ENCODE measurements around the gene NHERF2.
A peak's percentile ranks its signal among the peaks of the same experiment; 100 is the strongest.
"Not testable (repeated sequence)": the region's sequence is repeated elsewhere in the genome, so short reads cannot be mapped to it uniquely, and the experiment has no call there.

Gene NHERF2

GRCh38 chr16:2007081-2007836 is 19.4 kb upstream of the NHERF2 start:
- no peak for DNase-seq (ENCODE audit: low read depth in 2 of 2)

DNA sequence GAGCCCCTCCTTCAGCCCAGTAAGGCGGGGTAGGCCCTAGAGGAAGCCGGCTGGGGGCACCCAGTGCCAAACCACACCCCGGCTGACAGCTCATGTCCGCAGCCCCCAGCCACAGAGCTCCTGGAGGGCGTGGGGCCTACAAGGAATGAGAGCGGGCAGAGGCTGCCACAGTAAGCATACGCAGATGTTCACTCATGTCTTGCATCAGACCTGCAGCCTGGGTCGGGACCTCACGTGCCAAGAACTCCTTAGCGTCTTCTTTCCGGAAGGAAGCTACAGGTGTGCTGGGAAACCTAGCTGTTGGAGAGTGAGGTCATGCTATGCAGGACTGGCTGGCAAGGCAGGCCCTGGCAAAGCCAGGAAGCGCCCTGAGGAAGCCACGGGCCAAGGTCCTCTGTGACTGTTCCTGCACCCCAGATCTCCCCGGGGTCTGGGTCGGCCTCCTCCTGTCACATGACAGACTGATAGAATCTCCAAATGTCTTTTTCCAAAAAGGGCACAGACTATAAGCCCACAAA is 18.6 kb upstream of the NHERF2 start:
- DNase-seq (ENCODE audit: low read depth in 2 of 2), result no peak

DNA sequence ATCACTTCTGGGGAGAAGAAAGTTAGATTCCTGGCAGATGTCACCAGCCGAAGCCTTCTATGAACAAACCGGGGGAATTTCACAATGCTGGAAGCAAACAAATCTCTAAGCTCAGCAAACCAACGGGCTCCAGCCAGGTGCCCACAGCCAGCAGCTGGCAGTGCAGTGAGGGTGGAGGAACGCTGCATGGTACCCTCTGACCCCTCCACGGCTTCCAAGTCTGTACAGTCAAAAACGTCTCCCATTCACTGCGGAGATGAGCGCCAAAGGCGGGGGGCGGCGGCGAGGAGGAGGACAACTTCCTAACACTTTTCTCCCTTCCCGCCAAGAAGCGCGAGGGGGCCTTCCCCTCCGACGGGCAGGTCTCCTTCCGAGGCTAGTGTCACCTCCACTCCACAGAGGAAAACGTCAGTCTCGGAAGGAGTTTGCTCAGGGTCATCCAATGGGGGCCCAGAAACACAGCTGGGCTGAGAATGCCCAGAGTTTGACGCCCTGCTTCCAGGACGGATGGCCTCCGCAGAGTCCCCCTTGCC is 18.0 kb upstream of the NHERF2 start:
- no peak for DNase-seq (ENCODE audit: low read depth in 2 of 2)

- DNase-seq (ENCODE audit: low read depth in 2 of 2), result no peak
Measured at GRCh38 chr16:2009164-2009711, 17.5 kb upstream of the NHERF2 start.

DNA sequence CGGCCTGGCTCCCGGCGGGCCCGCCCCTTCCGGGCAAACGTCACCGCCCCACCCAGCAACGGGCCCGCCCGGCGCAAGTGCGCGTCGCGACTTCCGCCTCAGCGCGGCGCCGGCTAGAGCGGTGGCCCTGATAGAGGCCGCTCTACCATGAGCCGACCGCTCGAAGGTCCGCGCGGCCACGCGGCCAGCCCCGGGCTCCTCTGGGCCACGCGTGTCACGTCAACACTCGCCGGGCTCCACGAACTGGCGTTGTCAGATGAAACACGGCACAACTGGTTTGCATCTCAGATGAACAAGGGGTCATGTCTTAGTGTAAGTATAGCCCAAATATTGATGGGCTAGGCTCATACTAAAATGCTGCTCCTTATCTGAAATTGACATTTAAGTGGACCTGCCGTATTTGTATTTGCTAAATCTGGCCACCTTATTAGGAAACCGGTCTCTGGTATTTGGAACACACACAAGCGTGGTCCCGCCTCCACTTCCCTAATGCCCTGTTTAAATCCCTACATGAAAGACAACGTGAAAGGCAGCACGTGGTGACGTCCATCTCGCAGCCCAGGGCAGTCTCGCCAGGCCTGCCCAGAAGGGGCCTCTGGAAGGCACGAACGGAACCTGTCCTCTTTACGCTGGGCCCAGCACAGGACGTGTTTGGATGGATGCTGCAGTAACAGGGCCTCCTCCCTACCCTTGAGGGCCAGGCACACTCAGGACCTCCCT is 16.8 kb upstream of the NHERF2 start, which contains the start of gene ZNF598:
Gene ZNF598, minus strand, starts transcription at position 31 of the 720 bp plus-strand sequence.
- peak; percentile 72 to 73 for DNase-seq (ENCODE audit: low read depth in 2 of 2)

DNA sequence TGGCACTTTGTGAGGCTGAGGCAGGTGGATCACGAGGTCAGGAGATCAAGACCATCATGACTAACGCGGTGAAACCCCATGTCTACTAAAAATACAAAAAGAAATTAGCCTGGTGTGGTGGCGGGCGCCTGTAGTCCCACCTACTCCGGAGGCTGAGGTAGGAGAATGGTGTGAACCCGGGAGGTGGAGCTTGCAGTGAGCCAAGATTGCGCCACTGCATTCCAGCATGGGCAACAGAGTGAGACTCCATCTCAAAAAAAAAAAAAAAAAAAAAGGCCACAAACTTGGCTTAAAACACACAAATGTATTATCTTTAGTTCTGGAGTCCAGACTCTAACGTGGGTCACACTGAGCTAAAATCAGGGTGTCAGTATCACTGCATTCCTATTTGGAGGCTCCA is 15.0 kb upstream of the NHERF2 start:
- not testable (repeated sequence) for DNase-seq (ENCODE audit: low read depth in 2 of 2)

GRCh38 chr16:2013527-2013926 is 13.2 kb upstream of the NHERF2 start:
- DNase-seq (ENCODE audit: low read depth in 2 of 2), result no peak

DNA sequence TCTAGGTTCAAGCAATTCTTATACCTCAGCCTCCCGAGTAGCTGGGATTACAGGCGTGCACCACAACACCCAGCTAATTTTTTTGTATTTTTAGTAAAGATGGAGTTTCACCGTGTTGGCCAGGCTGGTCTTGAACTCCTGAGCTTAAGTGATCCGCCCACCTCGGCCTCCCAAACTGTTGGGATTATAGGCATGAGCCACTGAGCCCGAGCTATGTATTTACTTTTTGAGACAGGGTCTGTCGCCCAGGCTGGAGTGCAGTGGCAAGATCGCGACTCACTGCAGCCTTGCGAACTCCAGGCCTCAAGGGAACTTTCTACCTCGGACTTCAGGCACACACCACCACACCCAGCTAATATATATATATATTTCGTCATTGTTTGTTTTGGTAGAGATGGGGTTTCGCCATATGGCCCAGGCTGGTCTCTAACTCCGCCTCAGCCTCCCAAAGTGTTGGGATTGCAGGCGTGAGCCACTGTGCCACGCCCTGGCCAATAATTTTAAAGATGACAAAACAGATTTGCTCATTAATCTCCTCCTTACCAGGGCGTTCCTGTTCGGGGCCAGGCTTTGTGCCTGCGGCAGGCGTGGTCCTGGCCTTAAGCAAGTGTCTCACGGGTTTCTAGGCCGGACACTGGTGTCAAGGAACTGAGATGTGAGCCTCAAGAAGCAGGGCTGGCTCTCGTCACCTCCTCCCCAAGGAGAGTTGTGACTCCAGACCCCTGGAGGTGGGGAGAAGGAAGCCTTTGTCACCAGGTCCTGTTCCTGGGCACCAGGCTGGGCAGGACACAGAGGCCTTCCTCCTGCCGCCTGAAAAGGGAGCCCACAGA is 11.4 kb upstream of the NHERF2 start:
- DNase-seq (ENCODE audit: low read depth in 2 of 2), result no peak

- DNase-seq (ENCODE audit: low read depth in 2 of 2), result no peak
Measured at GRCh38 chr16:2015947-2016208, 10.8 kb upstream of the NHERF2 start.

DNA sequence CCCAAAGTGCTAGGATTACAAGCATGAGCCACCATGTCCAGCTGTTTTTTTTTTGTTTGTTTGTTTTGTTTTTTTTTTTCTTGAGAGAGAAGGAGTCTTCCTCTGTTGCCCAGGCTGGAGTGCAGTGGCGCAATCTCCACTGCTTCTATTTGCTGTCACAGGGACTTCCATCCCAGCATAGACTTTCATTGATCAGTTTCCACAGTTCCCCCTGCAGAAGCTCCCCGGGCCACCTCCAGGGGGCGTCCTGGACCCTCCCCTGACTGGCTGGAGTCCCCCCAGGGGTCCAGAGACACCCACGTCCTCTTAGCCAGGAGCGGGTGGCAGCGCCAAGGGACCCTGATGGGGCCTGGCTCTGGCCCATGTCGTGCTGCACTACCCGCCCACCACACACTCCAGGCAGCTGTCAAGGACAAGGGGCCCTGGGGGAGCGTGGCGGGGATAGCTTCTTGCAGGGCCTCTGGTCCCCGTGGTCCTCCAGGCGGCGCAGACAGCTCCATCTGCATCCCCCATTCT is 10.2 kb upstream of the NHERF2 start:
- DNase-seq (ENCODE audit: low read depth in 2 of 2), result no peak

- DNase-seq (ENCODE audit: low read depth in 2 of 2), result no peak
Measured at GRCh38 chr16:2019518-2019920, 7.2 kb upstream of the NHERF2 start, which contains the start of gene NPW. NPW (plus strand) TSS chr16:2019785.

DNA sequence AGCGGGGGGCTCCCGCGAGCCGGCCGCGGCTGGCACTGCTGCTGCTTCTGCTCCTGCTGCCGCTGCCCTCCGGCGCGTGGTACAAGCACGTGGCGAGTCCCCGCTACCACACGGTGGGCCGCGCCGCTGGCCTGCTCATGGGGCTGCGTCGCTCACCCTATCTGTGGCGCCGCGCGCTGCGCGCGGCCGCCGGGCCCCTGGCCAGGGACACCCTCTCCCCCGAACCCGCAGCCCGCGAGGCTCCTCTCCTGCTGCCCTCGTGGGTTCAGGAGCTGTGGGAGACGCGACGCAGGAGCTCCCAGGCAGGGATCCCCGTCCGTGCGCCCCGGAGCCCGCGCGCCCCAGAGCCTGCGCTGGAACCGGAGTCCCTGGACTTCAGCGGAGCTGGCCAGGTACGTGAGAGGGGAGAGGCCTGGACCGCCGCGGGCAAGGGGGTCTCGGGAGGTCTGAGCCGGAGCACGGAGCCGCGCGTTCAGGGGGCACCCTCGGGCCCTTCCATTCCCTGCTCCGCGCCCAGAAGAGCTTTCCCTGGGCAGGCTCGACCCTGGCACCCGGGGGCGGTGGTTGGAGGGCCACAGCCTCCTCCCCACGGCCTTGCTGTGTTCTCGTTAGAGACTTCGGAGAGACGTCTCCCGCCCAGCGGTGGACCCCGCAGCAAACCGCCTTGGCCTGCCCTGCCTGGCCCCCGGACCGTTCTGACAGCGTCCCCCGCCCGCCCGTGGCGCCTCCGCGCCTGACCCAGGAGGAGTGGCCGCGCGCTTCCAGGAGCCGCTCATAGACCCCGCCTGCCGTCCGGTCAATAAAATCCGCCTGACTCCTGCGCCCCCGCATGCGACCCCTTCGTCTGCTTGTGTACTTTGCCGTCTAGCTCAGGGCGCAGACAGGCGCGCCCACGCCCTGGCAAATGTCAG is 6.5 kb upstream of the NHERF2 start:
- DNase-seq (ENCODE audit: low read depth in 2 of 2), result no peak

DNA sequence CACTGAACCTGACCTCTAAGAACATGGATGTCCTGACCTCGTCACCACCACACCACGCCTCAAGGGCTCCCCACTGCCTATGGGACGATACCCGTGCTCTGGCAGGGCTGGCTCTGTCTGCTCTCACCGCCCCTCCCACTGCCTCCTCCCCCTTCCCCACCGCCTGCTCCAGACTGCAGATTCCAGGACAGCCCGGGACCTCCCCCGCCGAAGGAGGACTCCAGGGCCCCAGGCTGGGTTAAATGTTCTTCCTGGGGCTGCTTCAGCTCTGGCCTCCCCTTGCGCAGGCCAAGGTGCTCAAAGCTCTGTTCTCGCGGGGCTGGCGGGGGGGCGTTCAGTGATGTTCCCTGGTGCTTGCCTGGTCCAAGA is 4.0 kb upstream of the NHERF2 start:
- peak; percentile 25 to 38 for DNase-seq (ENCODE audit: low read depth in 2 of 2)

GRCh38 chr16:2023092-2024031 is 3.3 kb upstream of the NHERF2 start:
- DNase-seq (ENCODE audit: low read depth in 2 of 2), result peak; percentile 90 to 97

- DNase-seq (ENCODE audit: low read depth in 2 of 2), result no peak
Measured at GRCh38 chr16:2024032-2024420, 2.7 kb upstream of the NHERF2 start.

DNA sequence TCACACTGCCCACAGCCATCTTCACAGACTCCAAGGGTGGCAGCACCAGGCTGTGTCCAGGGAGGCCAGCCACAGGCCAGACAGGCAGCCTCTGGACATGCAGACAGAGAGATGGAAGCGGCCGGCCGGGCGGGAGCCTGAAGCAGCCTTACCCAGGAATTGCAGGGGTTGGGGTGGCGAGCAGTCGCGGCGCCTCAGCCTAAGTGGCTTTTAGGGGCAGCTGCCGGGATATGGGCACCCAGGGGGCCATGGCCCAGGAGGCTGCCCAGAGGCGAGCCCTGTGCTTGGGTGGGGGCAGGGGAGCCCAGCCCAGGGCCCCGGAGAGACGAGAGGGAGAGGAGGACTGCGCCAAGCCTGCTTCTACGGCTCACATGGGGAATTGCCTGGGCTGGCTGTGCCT is 1.5 kb upstream of the NHERF2 start:
- no peak for DNase-seq (ENCODE audit: low read depth in 2 of 2)

- DNase-seq (ENCODE audit: low read depth in 2 of 2), result no peak
Measured at GRCh38 chr16:2025878-2026460, 733 bp upstream of the NHERF2 start.

- DNase-seq (ENCODE audit: low read depth in 2 of 2), result no peak
Measured at GRCh38 chr16:2027024-2028010, 615 bp downstream of the NHERF2 start.

Measured in stimulated activated CD4-positive, alpha-beta T cell treated with anti-CD3 and anti-CD28 coated beads, Interleukin-4, amount 100 ng/mL, for 48 hours (primary cell).